OCI-LY7 (cell line): Measurements from ENCODE around the gene KIRREL3. TPM values are rescaled to one million over a fixed set of nuclear protein-coding genes. Genes with fewer than 3 reads are reported as not detected.

Experiments
- BruUV-seq: library from RNA; stranded (reverse); fragments of 400-500 nt; replicated peaks from 2 replicates; lab custom pipeline; 2021; lab: Mats Ljungman, UMichigan
- CTCF ChIA-PET: fragments of 300-600 bp; sonication (Branson Sonifier 250); formaldehyde crosslinking; loops from one replicate; lab custom pipeline; 2022; ENCODE audit warnings: antibody characterized with exemption; ENCODE audit not compliant: unreplicated experiment; lab: Charles Lee
- POLR2A ChIA-PET: fragments of 300-600 bp; sonication (Branson Sonifier 250); formaldehyde crosslinking; loops from one replicate; lab custom pipeline; 2022; ENCODE audit warnings: antibody characterized with exemption; lab: Charles Lee
- DNase-seq: peaks from one replicate; pipeline ENCODE4 v3.0.0-alpha.2; 2015; ENCODE audit warnings: low spot score
- H2AFZ ChIP-seq: fragments of 200-600 bp; sonication (generic), shearing (Covaris generic); 2 replicates; pipeline ENCODE4 v1.6.1; 2014; ENCODE audit warnings: mild to moderate bottlenecking, antibody characterized with exemption, low read length, moderate library complexity
- H3K27ac ChIP-seq: fragments of 200-600 bp; sonication (generic); 2 replicates; pipeline ENCODE4 v1.5.1; 2014; ENCODE audit warnings: mixed run types, low read depth, mild to moderate bottlenecking, moderate library complexity, low read length, inconsistent platforms; ENCODE audit not compliant: poor library complexity, severe bottlenecking
- H3K36me3 ChIP-seq: fragments of 200-600 bp; sonication (generic); 2 replicates; pipeline ENCODE4 v1.6.1; 2014; ENCODE audit warnings: mild to moderate bottlenecking, antibody characterized with exemption, low read length, moderate library complexity, mixed read lengths; ENCODE audit not compliant: insufficient read depth
- H3K4me1 ChIP-seq: fragments of 200-600 bp; sonication (generic); 2 replicates; pipeline ENCODE4 v1.5.1; 2014; ENCODE audit warnings: mild to moderate bottlenecking, low read length; ENCODE audit not compliant: insufficient read depth, poor library complexity, severe bottlenecking
- H3K4me2 ChIP-seq: fragments of 200-600 bp; sonication (generic); 2 replicates; pipeline ENCODE4 v1.6.1; 2014; ENCODE audit warnings: mild to moderate bottlenecking, low read length
- H3K4me3 ChIP-seq: fragments of 200-600 bp; sonication (generic); 2 replicates; pipeline ENCODE4 v1.5.1; 2014; ENCODE audit warnings: mild to moderate bottlenecking, low read depth, low read length; ENCODE audit not compliant: poor library complexity, severe bottlenecking
- H3K79me2 ChIP-seq: fragments of 200-600 bp; sonication (generic); 2 replicates; pipeline ENCODE4 v1.6.1; 2016; ENCODE audit warnings: low read depth, mild to moderate bottlenecking, low read length, moderate library complexity, mixed read lengths; ENCODE audit not compliant: insufficient read depth
- H3K9me2 ChIP-seq: fragments of 200-600 bp; sonication (generic); 2 replicates; pipeline ENCODE4 v1.6.1; 2016; ENCODE audit warnings: mild to moderate bottlenecking, low read length, mixed read lengths; ENCODE audit not compliant: insufficient read depth
- H3K9me3 ChIP-seq: fragments of 200-600 bp; sonication (generic); 2 replicates; pipeline ENCODE4 v1.6.1; 2014; ENCODE audit warnings: mild to moderate bottlenecking, mixed run types, low read length, mixed read lengths
- H4K20me1 ChIP-seq: fragments of 200-600 bp; sonication (generic); 2 replicates; pipeline ENCODE4 v1.6.1; 2014; ENCODE audit warnings: mild to moderate bottlenecking, antibody characterized with exemption, low read length, moderate library complexity, mixed read lengths; ENCODE audit not compliant: insufficient read depth
- CTCF ChIP-seq: fragments of 200-600 bp; sonication (generic); conservative IDR thresholded peaks from 2 replicates; pipeline ENCODE4 v1.5.1; 2014; ENCODE audit warnings: mild to moderate bottlenecking, antibody characterized with exemption, low read length, moderate library complexity, mixed read lengths
- EZH2phosphoT487 ChIP-seq: fragments of 200-600 bp; sonication (generic); IDR thresholded peaks from 2 replicates; pipeline ENCODE4 v1.6.1; 2018; ENCODE audit warnings: low read depth, borderline replicate concordance, mild to moderate bottlenecking, mixed run types, antibody characterized with exemption, low read length, moderate library complexity, mixed read lengths
- intact Hi-C: fragments of 100-400 bp; cut with micrococcal nuclease; formaldehyde crosslinking; loops from one replicate; pipeline ENCODE4 v1.10.0; 2022; ENCODE audit not compliant: unreplicated experiment
- total RNA-seq, 2 experiments: library from RNA; depleted of rRNA in 1 of 2; stranded (reverse); fragments of >200 nt in 1 of 2; shearing (Covaris generic) in 1 of 2; gene quantifications; 2 replicates each; pipeline ENCODE4 v1.2.3, GENCODE V29; 2014 to 2022

The KIRREL3 gene
- total RNA-seq, 2 experiments from 2014 or later, result not detected

- TF ChIP-seq CTCF, result no peak
- no peak for TF ChIP-seq EZH2phosphoT487
- BruUV-seq, result no TSS peak
- Histone ChIP-seq H3K4me2 (no peak overlapping the region), H3K27ac (no peak overlapping the region), H2AFZ (no peak overlapping the region), H3K9me3 (no peaks in the 10 kb centered on the region), H4K20me1 (no peaks in the 10 kb centered on the region; the same call in 1 of the 2 replicates), H3K79me2 (no peaks in the 10 kb centered on the region), H3K4me3 (no peak overlapping the region), H3K4me1 (no peaks in the 10 kb centered on the region), H3K9me2 (no peaks in the 10 kb centered on the region), H3K36me3 (0 out of 2 replicates have a peak, but pooled peaks cover 8% of the 10 kb centered on the region)
- intact Hi-C loops, result no loop called here
- ChIA-PET CTCF (no interaction called here), POLR2A (interaction anchor here (0.6 to 1.4 kb wide), 2 partner anchors 13 to 90 kb away, joined by 3 to 4 read pairs; no protein-coding TSS in a partner anchor)
- DNase-seq, result no peak
Measured at GRCh38 chr11:126405906-126406305, 594.7 kb downstream of the KIRREL3 start.

- Histone ChIP-seq H3K9me2 (no peaks in the 10 kb centered on the region), H3K9me3 (no peaks in the 10 kb centered on the region), H2AFZ (no peak overlapping the region), H3K4me1 (no peaks in the 10 kb centered on the region), H3K4me2 (no peak overlapping the region), H3K79me2 (no peaks in the 10 kb centered on the region), H3K4me3 (no peak overlapping the region), H3K27ac (no peak overlapping the region), H3K36me3 (0 out of 2 replicates have a peak, but pooled peaks cover 7% of the 10 kb centered on the region), H4K20me1 (no peaks in the 10 kb centered on the region; the same call in 1 of the 2 replicates)
- DNase-seq, result no peak
- POLR2A ChIA-PET, result interaction anchor here (1.4 kb wide), 1 partner anchor 89 kb away, joined by 4 read pairs; no protein-coding TSS in a partner anchor
- TF ChIP-seq CTCF (no peak), EZH2phosphoT487 (no peak)
- BruUV-seq, result no TSS peak
- intact Hi-C loops, result no loop called here
- CTCF ChIA-PET, result no interaction called here
Measured at GRCh38 chr11:126405374-126405773, 595.2 kb downstream of the KIRREL3 start.

GRCh38 chr11:126404367-126404766 lies 596.2 kb downstream of the KIRREL3 start:
- no peak for DNase-seq
- Histone ChIP-seq H4K20me1 (no peaks in the 10 kb centered on the region; the same call in 1 of the 2 replicates), H3K36me3 (0 out of 2 replicates have a peak, but pooled peaks cover 3% of the 10 kb centered on the region), H2AFZ (no peak overlapping the region), H3K4me1 (no peaks in the 10 kb centered on the region), H3K4me3 (no peak overlapping the region), H3K4me2 (no peak overlapping the region), H3K27ac (no peak overlapping the region), H3K79me2 (no peaks in the 10 kb centered on the region), H3K9me3 (no peaks in the 10 kb centered on the region), H3K9me2 (no peaks in the 10 kb centered on the region)
- no TSS peak for BruUV-seq
- intact Hi-C loops, result no loop called here
- TF ChIP-seq CTCF (no peak), EZH2phosphoT487 (no peak)
- POLR2A ChIA-PET, result no interaction called here
- CTCF ChIA-PET, result no interaction called here
